ENCODE results near the gene P2RY2.

GRCh38 chr11:73218106-73218829 is at the start of gene P2RY2:
- TF ChIP-seq EP300 (IDR thresholded peaks at IDR 0.05; ENCODE audit: borderline replicate concordance in 1 of 2, low read depth in 1 of 2, low read length in 1 of 2) (no peak), CHD2 (IDR thresholded peaks at IDR 0.05; ENCODE audit: low read length, partially characterized antibody) (no peak)
- TF ChIP-seq, protein P1, sequence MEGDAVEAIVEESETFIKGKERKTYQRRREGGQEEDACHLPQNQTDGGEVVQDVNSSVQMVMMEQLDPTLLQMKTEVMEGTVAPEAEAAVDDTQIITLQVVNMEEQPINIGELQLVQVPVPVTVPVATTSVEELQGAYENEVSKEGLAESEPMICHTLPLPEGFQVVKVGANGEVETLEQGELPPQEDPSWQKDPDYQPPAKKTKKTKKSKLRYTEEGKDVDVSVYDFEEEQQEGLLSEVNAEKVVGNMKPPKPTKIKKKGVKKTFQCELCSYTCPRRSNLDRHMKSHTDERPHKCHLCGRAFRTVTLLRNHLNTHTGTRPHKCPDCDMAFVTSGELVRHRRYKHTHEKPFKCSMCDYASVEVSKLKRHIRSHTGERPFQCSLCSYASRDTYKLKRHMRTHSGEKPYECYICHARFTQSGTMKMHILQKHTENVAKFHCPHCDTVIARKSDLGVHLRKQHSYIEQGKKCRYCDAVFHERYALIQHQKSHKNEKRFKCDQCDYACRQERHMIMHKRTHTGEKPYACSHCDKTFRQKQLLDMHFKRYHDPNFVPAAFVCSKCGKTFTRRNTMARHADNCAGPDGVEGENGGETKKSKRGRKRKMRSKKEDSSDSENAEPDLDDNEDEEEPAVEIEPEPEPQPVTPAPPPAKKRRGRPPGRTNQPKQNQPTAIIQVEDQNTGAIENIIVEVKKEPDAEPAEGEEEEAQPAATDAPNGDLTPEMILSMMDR (IDR thresholded peaks at IDR 0.05), result peak; percentile 49
